ENCODE measurements around the gene DTNBP1. TPM values are rescaled to one million over a fixed set of nuclear protein-coding genes. Genes with fewer than 3 reads are reported as not detected.

The DTNBP1 gene
- total and polyA plus RNA-seq, 2 of the 4 experiments (the other 2 are of a cell fraction): 4.8 to 18.7 TPM

- TF ChIP-seq RAD21 (IDR thresholded peaks at IDR 0.05; ENCODE audit: low read length): no peak
- no peak for TF ChIP-seq BHLHE40 (IDR thresholded peaks at IDR 0.05; ENCODE audit: low read depth, low read length)
- no peak for TF ChIP-seq SMC3 (IDR thresholded peaks at IDR 0.05; ENCODE audit: low read depth, low read length)
- no peak for TF ChIP-seq NFE2L2 (IDR thresholded peaks at IDR 0.05; ENCODE audit: low read depth, low read length)
- TF ChIP-seq CTCF (conservative IDR thresholded peaks at IDR 0.05; ENCODE audit: low read depth, low read length): no peak
- TF ChIP-seq RFX5 (IDR thresholded peaks at IDR 0.05; ENCODE audit: low read depth, low read length): no peak
- TF ChIP-seq USF2 (IDR thresholded peaks at IDR 0.05; ENCODE audit: low read depth, low read length): no peak
- no peak for TF ChIP-seq MAFK (IDR thresholded peaks at IDR 0.05; ENCODE audit: low read depth, low read length)
- TF ChIP-seq, protein P1, sequence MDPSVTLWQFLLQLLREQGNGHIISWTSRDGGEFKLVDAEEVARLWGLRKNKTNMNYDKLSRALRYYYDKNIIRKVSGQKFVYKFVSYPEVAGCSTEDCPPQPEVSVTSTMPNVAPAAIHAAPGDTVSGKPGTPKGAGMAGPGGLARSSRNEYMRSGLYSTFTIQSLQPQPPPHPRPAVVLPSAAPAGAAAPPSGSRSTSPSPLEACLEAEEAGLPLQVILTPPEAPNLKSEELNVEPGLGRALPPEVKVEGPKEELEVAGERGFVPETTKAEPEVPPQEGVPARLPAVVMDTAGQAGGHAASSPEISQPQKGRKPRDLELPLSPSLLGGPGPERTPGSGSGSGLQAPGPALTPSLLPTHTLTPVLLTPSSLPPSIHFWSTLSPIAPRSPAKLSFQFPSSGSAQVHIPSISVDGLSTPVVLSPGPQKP (IDR thresholded peaks at IDR 0.05; ENCODE audit: borderline replicate concordance, low read depth, low read length): no peak
- no peak for TF ChIP-seq CEBPB (IDR thresholded peaks at IDR 0.05; ENCODE audit: low read depth, low read length)
- TF ChIP-seq CHD1 (IDR thresholded peaks at IDR 0.05; ENCODE audit: low read depth, low read length): no peak
- TF ChIP-seq MXI1 (IDR thresholded peaks at IDR 0.05; ENCODE audit: borderline replicate concordance, low read depth, low read length): no peak
- TF ChIP-seq POLR2A (IDR thresholded peaks at IDR 0.05; ENCODE audit: low read depth, low read length): no peak
- no peak for TF ChIP-seq MAZ (IDR thresholded peaks at IDR 0.05; ENCODE audit: borderline replicate concordance, low read depth, low read length)
- TF ChIP-seq RCOR1 (IDR thresholded peaks at IDR 0.05; ENCODE audit: insufficient replicate concordance, low read length): no peak
- no peak for TF ChIP-seq FOS (IDR thresholded peaks at IDR 0.05; ENCODE audit: low read depth, low read length)
- Histone ChIP-seq H4K5ac (ENCODE audit: low read depth, low read length) (no peak overlapping the region), H3K4me1 (ENCODE audit: control insufficient read depth, insufficient read depth, low read length) (peaks cover 17% of the 10 kb centered on the region), H3K14ac (replicated peaks; ENCODE audit: low read depth, low read length) (no peak overlapping the region), H3K9ac (ENCODE audit: low read depth, low read length) (no peak overlapping the region), H2AFZ (replicated peaks; ENCODE audit: low read length, poor library complexity) (no peak overlapping the region), H3K9me1 (ENCODE audit: insufficient read depth, low read length) (peaks cover 20% of the 10 kb centered on the region), H3K79me1 (ENCODE audit: low read depth in 1 of 2, low read length in 2 of 2) (peaks cover 20 to 68% of the 10 kb centered on the region in 2 experiments; a peak in 3 of 4 replicates), H2AK9ac (replicated peaks; ENCODE audit: low read depth, low read length, poor library complexity) (no peak overlapping the region), H4K20me1 (ENCODE audit: insufficient read depth, low read length) (peaks cover 78% of the 10 kb centered on the region), H3K4me3 (ENCODE audit: insufficient read depth, low read depth, low read length) (no peak overlapping the region), H3K27me3 (ENCODE audit: control insufficient read depth, insufficient read depth, low read length) (no peaks in the 10 kb centered on the region), H3K9me3 (ENCODE audit: control insufficient read depth, insufficient read depth, low read length) (no peaks in the 10 kb centered on the region), H3K18ac (ENCODE audit: low read depth, low read length) (no peak overlapping the region), H3K4me2 (ENCODE audit: low read depth, low read length) (no peak overlapping the region), H3K4ac (ENCODE audit: low read depth, low read length) (no peak overlapping the region), H3K36me3 (ENCODE audit: control insufficient read depth, insufficient read depth, low read length) (peaks cover 46% of the 10 kb centered on the region), H2BK120ac (ENCODE audit: low read depth, low read length) (no peak overlapping the region), H4K8ac (ENCODE audit: low read depth in 2 of 2, low read length in 2 of 2) (no peak overlapping the region), H4K91ac (ENCODE audit: insufficient read depth, low read depth, low read length) (no peak overlapping the region), H2AK5ac (ENCODE audit: low read depth, low read length) (no peak overlapping the region), H3K23ac (ENCODE audit: low read depth, low read length) (no peak overlapping the region), H2BK5ac (ENCODE audit: low read depth, low read length, poor library complexity, severe bottlenecking) (no peak overlapping the region), H2BK15ac (ENCODE audit: low read depth, low read length) (no peak overlapping the region), H3K27ac (ENCODE audit: insufficient read depth, low read length) (no peak overlapping the region), H3K56ac (ENCODE audit: extremely low read depth, insufficient read depth, low read length) (no peak overlapping the region), H2BK20ac (ENCODE audit: low read depth, low read length) (no peak overlapping the region)
- dilution Hi-C loops (cut with HindIII; ENCODE audit: low sequenced_read_pairs, unreplicated experiment): no loop called here
- in situ Hi-C loops (cut with MboI; ENCODE audit: low sequenced_read_pairs): no loop called here
- DNase-seq (no peak), ATAC-seq (ENCODE audit: low read depth) (no peak)
- WGBS, 2 experiments (ENCODE audit: extremely low coverage in 2 of 2, insufficient read length in 1 of 2): 95% methylated on average over 7 of the region's 12 CpGs; no CpG with 5 or more reads in 1 of the 2 experiments
- no TSS peak for BruUV-seq (replicated peaks)
- POLR2A ChIA-PET (ENCODE audit: unreplicated experiment): no interaction called here
- intact Hi-C loops (cut with micrococcal nuclease): loop anchor here (10.0 kb wide), 1 partner anchor 1374 kb away; no protein-coding TSS in a partner anchor
- CTCF ChIA-PET: no interaction called here
Observed at GRCh38 chr6:15498640-15499039, 164.2 kb downstream of the DTNBP1 start.
